Vagina (tissue), 2 donors: ENCODE data around the gene SHLD1. TPM values are rescaled to one million over a fixed set of nuclear protein-coding genes. Genes with fewer than 3 reads are reported as not detected.

ENCODE experiments used
- DNase-seq, 2 donors: peaks; one replicate each; pipeline ENCODE4 v3.0.0-alpha.2; 2017; ENCODE audit errors: extremely low spot score in 2 of 2
- H3K27ac ChIP-seq: fragments of 200-600 bp; sonication (generic); one replicate; pipeline ENCODE4 v1.5.1; 2019
- H3K27me3 ChIP-seq: fragments of 200-600 bp; sonication (generic); one replicate; pipeline ENCODE4 v1.5.1; 2019
- H3K36me3 ChIP-seq, 2 donors: fragments of 200-600 bp; sonication (generic); one replicate each; pipeline ENCODE4 v1.5.1; 2017 to 2019
- H3K4me1 ChIP-seq: fragments of 200-600 bp; sonication (generic); one replicate; pipeline ENCODE4 v1.5.1; 2019
- H3K4me3 ChIP-seq, 2 donors: fragments of 200-600 bp; sonication (generic); 1 replicate in 1 of 2; 2 replicates in 1 of 2; pipeline ENCODE4 v1.5.1; 2016 to 2019
- H3K9me3 ChIP-seq: fragments of 200-600 bp; sonication (generic); one replicate; pipeline ENCODE4 v1.5.1; 2019
- POLR2A ChIP-seq, 2 donors: fragments of 450-650 bp; IDR thresholded peaks; one replicate each; pipeline ENCODE4 v1.6.1; 2017; ENCODE audit warnings: antibody characterized with exemption in 2 of 2, mild to moderate bottlenecking in 2 of 2, moderate library complexity in 2 of 2
- POLR2AphosphoS5 ChIP-seq, 2 donors: sonication (generic); formaldehyde crosslinking; IDR thresholded peaks; one replicate each; pipeline ENCODE4 v1.9.0; 2017; ENCODE audit warnings: antibody characterized with exemption in 2 of 2, mild to moderate bottlenecking in 2 of 2, low read depth in 1 of 2; ENCODE audit not compliant: insufficient read depth in 1 of 2
- intact Hi-C: fragments of 100-400 bp; cut with DNase I; formaldehyde crosslinking; loops from one replicate; pipeline ENCODE4 v1.15.1; 2023
- total RNA-seq: library from RNA; depleted of rRNA; stranded (reverse); fragments of >200 nt; gene quantifications from one replicate; pipeline ENCODE4 v1.2.3, GENCODE V29; 2016
- TF ChIP-seq, protein P1 (sequence below), 3 experiments: fragments of 450-650 bp in 2 of 3; fragments of 200-600 bp in 1 of 3; sonication (generic) in 1 of 3; IDR thresholded peaks; one replicate each; pipeline ENCODE4 v1.5.1; 2017 to 2019; ENCODE audit warnings: antibody characterized with exemption in 3 of 3, mild to moderate bottlenecking in 2 of 3, moderate library complexity in 2 of 3

Gene SHLD1
- total RNA-seq, 1 donor from 2014 or later, result 0.98 TPM

DNA sequence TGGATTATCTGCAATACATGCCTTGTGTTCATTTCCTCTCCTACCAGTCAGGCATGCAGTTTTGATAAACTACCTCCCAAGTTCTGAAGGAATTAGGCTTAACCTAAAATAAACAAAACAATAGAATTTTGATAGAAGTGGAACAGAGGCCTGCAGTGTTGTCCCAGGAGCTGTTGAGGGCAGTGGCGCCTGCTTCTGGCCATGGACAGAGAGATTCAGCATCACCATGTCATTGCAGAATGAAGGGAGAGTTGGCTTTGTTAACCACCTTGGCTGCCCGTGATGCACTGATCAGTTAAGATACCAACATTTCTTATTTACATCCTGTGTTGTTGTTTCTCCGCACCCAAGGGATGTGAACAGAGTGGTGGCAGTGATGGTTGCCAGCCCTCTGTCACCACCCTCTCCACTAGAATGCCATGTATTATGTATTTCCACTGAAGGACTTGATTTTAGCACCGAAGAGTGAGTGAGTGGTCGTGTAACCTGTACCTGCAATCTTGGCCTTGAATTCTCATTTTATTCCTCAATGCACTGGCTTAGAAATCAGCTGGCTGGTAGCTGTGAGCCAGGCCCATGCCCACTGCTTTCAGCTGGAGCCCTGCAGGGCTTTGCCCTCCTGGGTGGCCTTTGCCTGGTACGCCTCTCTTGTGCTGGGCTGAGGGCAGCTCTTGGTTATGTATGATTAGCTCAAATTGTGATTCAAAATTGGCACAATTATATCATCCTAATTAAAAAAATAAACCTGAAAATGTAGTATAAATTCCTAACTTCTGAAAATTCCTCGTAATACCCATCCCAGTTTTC is 56.5 kb downstream of the SHLD1 start:
- Histone ChIP-seq H3K4me3 (no peak overlapping the region), H3K27me3 (no peaks in the 10 kb centered on the region), H3K4me1 (peaks cover 5% of the 10 kb centered on the region), H3K36me3 (no peaks in the 10 kb centered on the region), H3K27ac (no peak overlapping the region), H3K9me3 (no peaks in the 10 kb centered on the region)
- DNase-seq, result no peak
- intact Hi-C loops, result no loop called here
- TF ChIP-seq POLR2AphosphoS5 (IDR thresholded peaks at IDR 0.05; ENCODE audit: insufficient read depth in 1 of 2, low read depth in 1 of 2), result no peak
- TF ChIP-seq, protein P1, sequence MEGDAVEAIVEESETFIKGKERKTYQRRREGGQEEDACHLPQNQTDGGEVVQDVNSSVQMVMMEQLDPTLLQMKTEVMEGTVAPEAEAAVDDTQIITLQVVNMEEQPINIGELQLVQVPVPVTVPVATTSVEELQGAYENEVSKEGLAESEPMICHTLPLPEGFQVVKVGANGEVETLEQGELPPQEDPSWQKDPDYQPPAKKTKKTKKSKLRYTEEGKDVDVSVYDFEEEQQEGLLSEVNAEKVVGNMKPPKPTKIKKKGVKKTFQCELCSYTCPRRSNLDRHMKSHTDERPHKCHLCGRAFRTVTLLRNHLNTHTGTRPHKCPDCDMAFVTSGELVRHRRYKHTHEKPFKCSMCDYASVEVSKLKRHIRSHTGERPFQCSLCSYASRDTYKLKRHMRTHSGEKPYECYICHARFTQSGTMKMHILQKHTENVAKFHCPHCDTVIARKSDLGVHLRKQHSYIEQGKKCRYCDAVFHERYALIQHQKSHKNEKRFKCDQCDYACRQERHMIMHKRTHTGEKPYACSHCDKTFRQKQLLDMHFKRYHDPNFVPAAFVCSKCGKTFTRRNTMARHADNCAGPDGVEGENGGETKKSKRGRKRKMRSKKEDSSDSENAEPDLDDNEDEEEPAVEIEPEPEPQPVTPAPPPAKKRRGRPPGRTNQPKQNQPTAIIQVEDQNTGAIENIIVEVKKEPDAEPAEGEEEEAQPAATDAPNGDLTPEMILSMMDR (IDR thresholded peaks at IDR 0.05), result no peak
- no peak for TF ChIP-seq POLR2A (IDR thresholded peaks at IDR 0.05)

DNA sequence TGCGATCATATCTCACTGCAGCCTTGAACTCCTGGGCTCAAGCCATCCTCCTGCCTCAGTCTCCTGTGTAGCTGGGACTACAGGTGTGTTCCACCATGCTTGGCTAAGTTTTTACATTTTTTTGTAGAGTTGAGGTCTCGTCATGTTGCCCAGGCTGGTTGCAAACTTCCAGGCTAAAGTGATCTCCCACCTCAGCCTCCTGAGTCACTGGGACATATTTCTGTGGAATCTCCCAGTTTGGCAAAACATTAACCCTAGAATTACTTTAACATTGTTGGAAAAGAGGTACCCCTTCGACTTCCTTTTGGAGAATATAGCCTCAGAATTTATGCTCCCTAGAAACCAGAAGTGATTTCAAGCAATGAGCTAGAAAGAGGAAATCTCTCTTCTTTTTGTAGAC is 57.2 kb downstream of the SHLD1 start:
- Histone ChIP-seq H3K27me3 (no peaks in the 10 kb centered on the region), H3K27ac (no peak overlapping the region), H3K4me3 (no peak overlapping the region), H3K36me3 (no peaks in the 10 kb centered on the region), H3K4me1 (peaks cover 5% of the 10 kb centered on the region), H3K9me3 (no peaks in the 10 kb centered on the region)
- no peak for TF ChIP-seq POLR2A (IDR thresholded peaks at IDR 0.05)
- TF ChIP-seq POLR2AphosphoS5 (IDR thresholded peaks at IDR 0.05; ENCODE audit: insufficient read depth in 1 of 2, low read depth in 1 of 2), result no peak
- TF ChIP-seq, protein P1 (IDR thresholded peaks at IDR 0.05), result no peak
- intact Hi-C loops, result no loop called here
- DNase-seq, result no peak

DNA sequence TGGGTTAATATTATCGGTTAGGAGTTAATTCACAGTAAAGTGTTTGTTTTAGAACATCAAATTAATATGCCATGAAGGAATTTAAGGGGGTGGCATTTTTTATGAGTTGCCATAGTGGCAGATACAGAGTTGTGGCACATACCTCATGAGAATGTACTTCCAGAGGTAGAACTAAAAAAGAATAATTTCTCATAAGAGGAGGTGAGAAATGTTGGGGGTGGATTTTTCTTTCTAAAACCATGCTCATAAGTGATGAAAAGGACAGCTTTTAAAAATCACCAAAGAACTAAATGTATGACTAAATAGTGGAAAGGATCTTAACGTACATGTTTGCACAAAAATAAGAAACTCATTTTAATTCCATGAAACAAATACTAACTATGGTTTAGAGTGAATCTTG is 58.7 kb downstream of the SHLD1 start:
- H3K4me1 ChIP-seq, result peaks cover 5% of the 10 kb centered on the region
- H3K27me3 ChIP-seq, result no peaks in the 10 kb centered on the region
- H3K9me3 ChIP-seq, result no peaks in the 10 kb centered on the region
- no peak overlapping the region for H3K4me3 ChIP-seq
- DNase-seq, result no peak
- TF ChIP-seq POLR2AphosphoS5 (IDR thresholded peaks at IDR 0.05; ENCODE audit: insufficient read depth in 1 of 2, low read depth in 1 of 2), result no peak
- TF ChIP-seq POLR2A (IDR thresholded peaks at IDR 0.05), result no peak
- TF ChIP-seq, protein P1 (IDR thresholded peaks at IDR 0.05), result no peak
- no peaks in the 10 kb centered on the region for H3K36me3 ChIP-seq
- H3K27ac ChIP-seq, result no peak overlapping the region
- intact Hi-C loops, result no loop called here

DNA sequence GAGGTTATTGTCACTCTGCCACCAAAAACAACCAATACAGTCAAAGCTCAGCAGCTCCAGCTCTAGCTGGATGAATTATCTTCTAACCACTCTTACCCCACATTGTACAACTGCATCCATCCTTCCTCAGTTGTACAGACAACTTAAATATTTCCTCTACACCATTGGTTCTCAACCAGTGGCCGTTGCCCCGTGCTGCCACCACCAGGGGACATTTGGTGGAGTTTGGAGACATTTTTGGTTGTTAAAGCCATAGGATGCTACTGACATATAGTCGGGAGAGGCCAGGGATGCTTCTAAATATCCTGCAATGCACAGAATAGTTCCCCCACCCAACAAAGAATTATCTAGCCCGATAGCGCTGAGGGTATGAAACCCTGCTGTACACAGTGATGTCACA is 59.3 kb downstream of the SHLD1 start:
- Histone ChIP-seq H3K9me3 (no peaks in the 10 kb centered on the region), H3K4me1 (peaks cover 5% of the 10 kb centered on the region), H3K27me3 (no peaks in the 10 kb centered on the region), H3K27ac (no peak overlapping the region), H3K4me3 (no peak overlapping the region), H3K36me3 (no peaks in the 10 kb centered on the region)
- DNase-seq, result no peak
- intact Hi-C loops, result no loop called here
- TF ChIP-seq POLR2AphosphoS5 (IDR thresholded peaks at IDR 0.05; ENCODE audit: insufficient read depth in 1 of 2, low read depth in 1 of 2), result no peak
- no peak for TF ChIP-seq POLR2A (IDR thresholded peaks at IDR 0.05)
- TF ChIP-seq, protein P1 (IDR thresholded peaks at IDR 0.05), result no peak

DNA sequence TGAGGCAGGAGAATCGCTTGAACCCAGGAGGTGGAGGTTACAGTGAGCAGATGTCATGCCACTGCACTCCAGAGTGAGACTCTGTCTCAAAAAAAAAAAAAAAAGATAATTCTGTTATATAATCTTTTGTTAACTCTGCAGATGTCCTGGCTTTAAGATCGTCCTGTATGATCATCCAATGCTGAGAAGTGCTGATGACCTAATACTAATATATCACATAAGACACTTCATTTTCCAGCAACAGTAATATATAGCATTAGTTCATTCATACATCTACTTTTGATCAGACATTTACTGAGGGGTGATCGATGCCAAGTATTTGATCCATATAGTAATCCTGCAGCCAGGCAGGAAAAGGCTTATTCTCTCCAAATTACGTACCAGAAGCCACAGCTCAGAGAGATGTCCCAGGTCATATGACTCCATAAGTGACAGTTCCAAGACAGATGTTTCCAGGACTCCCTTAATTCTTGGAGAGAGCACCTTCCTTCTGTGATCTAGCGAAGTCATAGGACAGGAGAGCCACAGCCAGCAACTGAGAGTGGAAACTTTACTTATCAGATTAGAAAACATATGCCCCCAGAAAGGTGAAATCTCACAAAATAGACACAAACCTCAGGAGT is 60.7 kb downstream of the SHLD1 start:
- Histone ChIP-seq H3K4me3 (no peak overlapping the region), H3K36me3 (no peaks in the 10 kb centered on the region), H3K9me3 (no peaks in the 10 kb centered on the region), H3K27me3 (no peaks in the 10 kb centered on the region), H3K27ac (no peak overlapping the region), H3K4me1 (no peaks in the 10 kb centered on the region)
- DNase-seq, result no peak
- TF ChIP-seq POLR2AphosphoS5 (IDR thresholded peaks at IDR 0.05; ENCODE audit: insufficient read depth in 1 of 2, low read depth in 1 of 2) (no peak), POLR2A (IDR thresholded peaks at IDR 0.05) (no peak)
- TF ChIP-seq, protein P1 (IDR thresholded peaks at IDR 0.05), result no peak
- intact Hi-C loops, result no loop called here
